ENCODE data around the gene CCNH.

GRCh38 chr5:87385802-87386201 is 26.9 kb downstream of the CCNH start:
- TF ChIP-seq, protein P1, sequence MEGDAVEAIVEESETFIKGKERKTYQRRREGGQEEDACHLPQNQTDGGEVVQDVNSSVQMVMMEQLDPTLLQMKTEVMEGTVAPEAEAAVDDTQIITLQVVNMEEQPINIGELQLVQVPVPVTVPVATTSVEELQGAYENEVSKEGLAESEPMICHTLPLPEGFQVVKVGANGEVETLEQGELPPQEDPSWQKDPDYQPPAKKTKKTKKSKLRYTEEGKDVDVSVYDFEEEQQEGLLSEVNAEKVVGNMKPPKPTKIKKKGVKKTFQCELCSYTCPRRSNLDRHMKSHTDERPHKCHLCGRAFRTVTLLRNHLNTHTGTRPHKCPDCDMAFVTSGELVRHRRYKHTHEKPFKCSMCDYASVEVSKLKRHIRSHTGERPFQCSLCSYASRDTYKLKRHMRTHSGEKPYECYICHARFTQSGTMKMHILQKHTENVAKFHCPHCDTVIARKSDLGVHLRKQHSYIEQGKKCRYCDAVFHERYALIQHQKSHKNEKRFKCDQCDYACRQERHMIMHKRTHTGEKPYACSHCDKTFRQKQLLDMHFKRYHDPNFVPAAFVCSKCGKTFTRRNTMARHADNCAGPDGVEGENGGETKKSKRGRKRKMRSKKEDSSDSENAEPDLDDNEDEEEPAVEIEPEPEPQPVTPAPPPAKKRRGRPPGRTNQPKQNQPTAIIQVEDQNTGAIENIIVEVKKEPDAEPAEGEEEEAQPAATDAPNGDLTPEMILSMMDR (conservative IDR thresholded peaks at IDR 0.05; ENCODE audit: low read length) = no peak
- no peak for TF ChIP-seq EZH2phosphoT487 (IDR thresholded peaks at IDR 0.05; ENCODE audit: borderline replicate concordance, low read depth, low read length)
